Activated naive CD4-positive, alpha-beta T cell treated with anti-CD3 and anti-CD28 coated beads for 36 hours (primary cell): ENCODE data around the gene SLC48A1. TPM values are rescaled to one million over a fixed set of nuclear protein-coding genes. Genes with fewer than 3 reads are reported as not detected.

Experiments used
- CTCF ChIA-PET: fragments of 350-600 bp; sonication (Branson Sonifier 250); formaldehyde crosslinking; loops from one replicate; lab custom pipeline; 2021; ENCODE audit warnings: antibody characterized with exemption; lab: Charles Lee
- DNase-seq: peaks from one replicate; pipeline ENCODE4 v3.0.0-alpha.2; 2020
- H3K27ac Mint-ChIP-seq: one replicate; pipeline ENCODE4 v1.8.0; 2021; ENCODE audit warnings: mild to moderate bottlenecking, mixed read lengths
- H3K27me3 Mint-ChIP-seq: one replicate; pipeline ENCODE4 v1.8.0; 2021; ENCODE audit warnings: low read depth, mixed read lengths
- H3K36me3 Mint-ChIP-seq: one replicate; pipeline ENCODE4 v1.8.0; 2021; ENCODE audit warnings: low read depth, mixed read lengths
- H3K4me1 Mint-ChIP-seq: one replicate; pipeline ENCODE4 v1.8.0; 2021; ENCODE audit warnings: low read depth, mixed read lengths
- H3K4me3 Mint-ChIP-seq: one replicate; pipeline ENCODE4 v1.8.0; 2021; ENCODE audit warnings: mild to moderate bottlenecking, moderate library complexity, mixed read lengths
- H3K9me3 Mint-ChIP-seq: one replicate; pipeline ENCODE4 v1.8.0; 2021; ENCODE audit warnings: mixed read lengths
- intact Hi-C: fragments of 100-400 bp; cut with micrococcal nuclease; formaldehyde crosslinking; loops from one replicate; pipeline ENCODE4 v1.15.1; 2023
- total RNA-seq, 2 experiments: library from RNA; stranded (reverse); gene quantifications; one replicate each; pipeline ENCODE4 v1.2.3, GENCODE V29; 2021

Gene SLC48A1
- total RNA-seq, 2 experiments from 2014 or later: 16.6 to 21.0 TPM

DNA sequence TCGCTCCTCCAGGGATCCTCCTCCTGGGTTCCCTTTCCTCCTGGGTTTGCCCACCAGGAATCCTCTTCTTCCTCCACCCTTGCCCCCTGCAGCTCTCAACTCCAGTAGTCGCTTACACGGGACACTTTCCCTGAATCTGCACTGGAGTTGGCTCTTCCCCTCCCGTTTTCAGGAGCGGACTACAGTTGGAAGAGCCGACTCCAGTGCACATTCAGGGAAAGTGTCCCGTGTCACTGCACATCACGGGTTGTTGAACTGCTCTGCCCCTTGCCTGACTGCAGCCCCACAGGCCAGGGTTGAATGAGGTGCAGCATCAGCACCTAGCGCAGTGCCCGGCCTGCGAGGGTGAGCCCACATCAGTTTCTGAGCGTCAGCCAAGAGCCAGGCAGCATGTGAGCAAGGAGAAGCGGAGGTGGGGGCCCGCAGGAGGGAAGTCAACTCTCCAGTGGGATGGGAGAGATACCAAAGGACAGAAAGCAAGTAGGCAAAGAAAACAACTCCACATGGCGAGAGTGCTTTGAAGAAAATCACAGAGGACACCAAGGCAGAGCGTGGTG lies 27.5 kb upstream of the SLC48A1 start:
- intact Hi-C loops: loop anchor here (10.0 kb wide), 1 partner anchor 419 kb away; no protein-coding TSS in a partner anchor
- CTCF ChIA-PET: interaction anchor here (0.6 to 12.6 kb wide), 10 partner anchors 13 to 93 kb away, joined by 3 to 728 read pairs (median 44); partner anchors contain the start of genes RAPGEF3 and SLC48A1
- H3K9me3 Mint-ChIP-seq: no peaks in the 10 kb centered on the region
- H3K27me3 Mint-ChIP-seq: peaks cover 2% of the 10 kb centered on the region
- DNase-seq: no peak
- peaks cover 12% of the 10 kb centered on the region for H3K4me1 Mint-ChIP-seq
- no peak overlapping the region for H3K4me3 Mint-ChIP-seq
- no peak overlapping the region for H3K27ac Mint-ChIP-seq
- H3K36me3 Mint-ChIP-seq: no peaks in the 10 kb centered on the region

DNA sequence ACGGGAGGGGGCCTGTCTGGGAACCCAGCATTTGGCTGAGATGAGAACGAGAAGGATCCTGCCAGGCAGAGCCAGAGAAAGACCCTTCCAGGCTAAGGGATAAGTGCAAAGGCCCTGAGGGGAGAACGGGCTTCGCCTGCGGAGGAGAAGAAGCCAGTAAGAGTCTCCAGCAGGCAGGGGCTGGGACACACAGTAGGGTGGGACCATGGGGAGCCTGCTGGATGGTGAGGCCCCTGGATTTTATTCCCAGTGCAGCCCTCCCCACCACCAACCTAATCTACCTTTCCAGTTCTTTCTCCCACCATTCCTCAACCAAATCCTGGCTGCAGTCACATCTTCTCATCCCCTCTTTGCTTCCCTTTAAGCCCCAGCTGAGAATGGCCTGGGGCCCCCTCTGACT lies 27.0 kb upstream of the SLC48A1 start:
- intact Hi-C loops: loop anchor here (10.0 kb wide), 1 partner anchor 419 kb away; no protein-coding TSS in a partner anchor
- Mint-ChIP-seq H3K27ac (no peak overlapping the region), H3K9me3 (no peaks in the 10 kb centered on the region), H3K27me3 (peaks cover 2% of the 10 kb centered on the region), H3K4me3 (no peak overlapping the region), H3K4me1 (peaks cover 9% of the 10 kb centered on the region), H3K36me3 (no peaks in the 10 kb centered on the region)
- CTCF ChIA-PET: interaction anchor here (0.6 to 12.6 kb wide), 4 partner anchors 21 to 91 kb away, joined by 3 to 440 read pairs (median 12); no protein-coding TSS in a partner anchor
- DNase-seq: no peak

DNA sequence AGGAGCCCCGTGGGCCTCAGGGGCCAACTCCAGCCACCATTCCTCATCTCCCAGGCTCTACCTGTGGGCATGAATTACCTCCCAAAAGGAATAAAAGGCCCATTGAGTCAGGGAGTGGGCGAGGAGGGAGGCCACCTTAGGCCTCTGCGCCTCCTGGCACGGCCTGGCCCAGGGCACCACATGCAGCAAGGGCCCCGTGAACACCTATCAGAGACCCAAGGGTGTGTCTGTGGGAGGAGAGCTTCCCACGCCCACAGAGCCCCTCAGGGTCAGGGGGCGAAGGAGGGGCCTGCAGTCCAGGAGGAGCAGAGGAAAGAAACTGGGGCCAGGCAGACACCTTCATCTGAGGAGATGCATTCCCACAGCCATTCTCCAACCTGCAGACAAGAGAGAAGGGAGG lies 26.5 kb upstream of the SLC48A1 start:
- H3K36me3 Mint-ChIP-seq: no peaks in the 10 kb centered on the region
- H3K4me1 Mint-ChIP-seq: peaks cover 4% of the 10 kb centered on the region
- no peaks in the 10 kb centered on the region for H3K9me3 Mint-ChIP-seq
- H3K27ac Mint-ChIP-seq: no peak overlapping the region
- no peak overlapping the region for H3K4me3 Mint-ChIP-seq
- CTCF ChIA-PET: interaction anchor here (0.6 to 12.6 kb wide), 4 partner anchors 20 to 90 kb away, joined by 3 to 440 read pairs (median 12); no protein-coding TSS in a partner anchor
- intact Hi-C loops: loop anchor here (10.0 kb wide), 1 partner anchor 418 kb away; no protein-coding TSS in a partner anchor
- H3K27me3 Mint-ChIP-seq: peaks cover 2% of the 10 kb centered on the region
- no peak for DNase-seq

DNA sequence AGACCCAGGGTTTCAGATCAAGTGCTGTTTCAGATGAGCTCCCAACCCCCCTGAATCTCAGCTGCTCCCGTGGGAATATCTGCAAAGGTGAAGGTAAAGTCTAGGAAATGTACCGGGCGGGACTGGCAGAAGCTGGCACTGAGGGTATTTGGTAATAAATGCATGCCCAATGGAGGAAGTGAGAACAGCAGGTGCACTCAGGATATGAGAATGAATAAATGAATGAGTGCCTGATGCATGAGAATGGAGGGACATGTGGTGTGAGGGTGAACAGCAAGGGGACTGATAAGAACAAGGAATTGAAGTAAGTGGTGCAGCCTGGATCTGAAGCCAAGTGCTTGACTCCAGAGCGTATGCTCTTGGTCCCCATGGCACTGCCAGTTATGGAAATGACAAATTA lies 25.9 kb upstream of the SLC48A1 start:
- DNase-seq: no peak
- Mint-ChIP-seq H3K27me3 (peaks cover 2% of the 10 kb centered on the region), H3K9me3 (no peaks in the 10 kb centered on the region), H3K4me3 (no peak overlapping the region), H3K36me3 (no peaks in the 10 kb centered on the region), H3K4me1 (peaks cover 3% of the 10 kb centered on the region), H3K27ac (no peak overlapping the region)
- intact Hi-C loops: loop anchor here (10.0 kb wide), 1 partner anchor 418 kb away; no protein-coding TSS in a partner anchor
- CTCF ChIA-PET: interaction anchor here (0.9 to 12.6 kb wide), 5 partner anchors 11 to 90 kb away, joined by 5 to 440 read pairs (median 6); partner anchors contain the start of gene RAPGEF3

DNA sequence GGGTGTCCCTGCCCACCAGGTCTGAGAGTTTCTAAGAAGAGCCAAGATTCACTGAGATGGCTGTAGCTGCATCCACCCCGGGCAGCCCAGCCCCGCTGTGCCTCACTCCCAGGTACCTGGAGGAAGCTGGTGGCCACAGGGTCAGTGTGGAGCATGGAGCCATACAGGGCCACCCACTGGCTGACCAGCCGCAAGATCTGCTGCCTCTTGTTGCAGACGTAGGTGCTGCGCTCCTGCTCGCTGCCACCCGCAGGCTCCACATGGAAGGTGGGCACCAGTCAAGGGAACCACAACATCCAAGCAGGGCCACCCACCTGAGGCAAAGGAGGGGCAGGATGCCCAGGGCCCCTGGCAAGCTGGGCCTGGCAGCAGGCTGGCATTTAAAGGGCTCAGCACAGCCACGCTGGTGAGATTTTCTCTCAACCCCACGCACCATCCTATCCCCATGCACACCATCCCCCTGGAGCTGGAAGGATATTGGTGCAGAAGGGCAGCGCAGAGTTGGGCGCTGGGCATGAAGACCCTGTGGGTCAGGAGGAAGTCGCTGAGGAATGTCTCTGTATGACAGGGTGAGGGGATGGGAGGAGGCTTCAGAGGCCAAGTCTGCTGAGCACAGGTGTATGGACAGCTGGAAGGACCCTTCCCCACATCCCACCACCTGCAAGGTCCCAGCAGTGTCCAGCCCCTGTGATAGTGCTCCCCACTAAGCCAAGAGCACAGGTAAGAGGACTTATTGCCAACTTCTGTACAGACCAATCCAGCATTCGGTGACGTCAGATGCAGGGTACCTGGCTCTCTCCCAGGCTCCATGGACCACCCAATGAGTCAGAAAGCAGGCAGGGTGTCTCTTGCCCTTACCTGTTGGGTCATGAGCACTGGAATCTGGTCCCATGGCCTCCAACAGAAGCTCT lies 25.2 kb upstream of the SLC48A1 start:
- Mint-ChIP-seq H3K27me3 (peaks cover 2% of the 10 kb centered on the region), H3K9me3 (no peaks in the 10 kb centered on the region), H3K27ac (no peak overlapping the region), H3K36me3 (no peaks in the 10 kb centered on the region), H3K4me1 (no peaks in the 10 kb centered on the region), H3K4me3 (no peak overlapping the region)
- CTCF ChIA-PET: interaction anchor here (0.6 to 12.6 kb wide), 6 partner anchors 10 to 447 kb away, joined by 3 to 440 read pairs (median 6); partner anchors contain the start of gene RAPGEF3
- intact Hi-C loops: loop anchor here (10.0 kb wide), 1 partner anchor 417 kb away; no protein-coding TSS in a partner anchor
- no peak for DNase-seq

DNA sequence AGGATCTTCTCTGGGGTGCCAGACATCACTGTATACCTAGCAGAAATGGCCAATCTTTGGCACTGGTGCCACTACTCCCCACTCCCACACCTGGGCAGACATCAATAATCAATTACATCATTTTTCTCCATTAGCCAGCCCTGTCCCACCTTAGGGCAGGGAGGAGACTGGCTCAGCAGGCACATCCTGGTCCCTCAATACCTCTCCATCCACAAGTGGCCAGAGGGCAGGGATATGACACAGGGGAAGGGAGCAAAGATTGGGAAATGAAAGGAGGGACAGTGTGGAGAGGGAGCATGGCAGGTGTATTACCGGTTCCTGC lies 24.6 kb upstream of the SLC48A1 start:
- CTCF ChIA-PET: interaction anchor here (0.6 to 12.6 kb wide), 4 partner anchors 10 to 448 kb away, joined by 3 to 440 read pairs (median 12); partner anchors contain the start of gene RAPGEF3
- no peaks in the 10 kb centered on the region for H3K36me3 Mint-ChIP-seq
- intact Hi-C loops: loop anchor here (10.0 kb wide), 1 partner anchor 416 kb away; no protein-coding TSS in a partner anchor
- no peak for DNase-seq
- peaks cover 2% of the 10 kb centered on the region for H3K27me3 Mint-ChIP-seq
- H3K4me1 Mint-ChIP-seq: no peaks in the 10 kb centered on the region
- no peak overlapping the region for H3K27ac Mint-ChIP-seq
- no peaks in the 10 kb centered on the region for H3K9me3 Mint-ChIP-seq
- no peak overlapping the region for H3K4me3 Mint-ChIP-seq

DNA sequence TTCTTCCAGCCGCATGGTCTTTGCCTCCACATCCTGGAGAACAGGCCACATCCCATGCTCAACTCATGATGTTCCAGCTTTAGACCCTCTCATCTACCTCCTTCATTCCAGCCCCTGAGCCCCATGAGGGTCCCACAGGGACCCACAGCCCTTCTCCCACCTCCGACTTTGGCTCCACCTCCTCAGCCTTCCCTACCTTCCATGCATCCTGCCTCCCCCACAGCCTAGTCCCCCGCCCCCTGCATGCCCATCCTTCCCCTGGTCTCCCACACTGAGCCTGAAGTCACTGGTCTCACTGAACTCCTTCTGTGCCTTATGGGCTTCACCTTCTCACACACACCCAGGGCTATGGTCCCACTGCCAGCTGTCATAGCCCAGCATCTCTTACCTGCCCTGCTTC lies 24.1 kb upstream of the SLC48A1 start:
- no peak overlapping the region for H3K27ac Mint-ChIP-seq
- no peaks in the 10 kb centered on the region for H3K36me3 Mint-ChIP-seq
- H3K9me3 Mint-ChIP-seq: no peaks in the 10 kb centered on the region
- intact Hi-C loops: loop anchor here (10.0 kb wide), 1 partner anchor 416 kb away; no protein-coding TSS in a partner anchor
- H3K4me1 Mint-ChIP-seq: no peaks in the 10 kb centered on the region
- H3K27me3 Mint-ChIP-seq: peaks cover 2% of the 10 kb centered on the region
- CTCF ChIA-PET: interaction anchor here (0.6 to 3.5 kb wide), 3 partner anchors 9 to 448 kb away, joined by 3 to 18 read pairs (median 6); partner anchors contain the start of gene RAPGEF3
- no peak for DNase-seq
- H3K4me3 Mint-ChIP-seq: no peak overlapping the region

DNA sequence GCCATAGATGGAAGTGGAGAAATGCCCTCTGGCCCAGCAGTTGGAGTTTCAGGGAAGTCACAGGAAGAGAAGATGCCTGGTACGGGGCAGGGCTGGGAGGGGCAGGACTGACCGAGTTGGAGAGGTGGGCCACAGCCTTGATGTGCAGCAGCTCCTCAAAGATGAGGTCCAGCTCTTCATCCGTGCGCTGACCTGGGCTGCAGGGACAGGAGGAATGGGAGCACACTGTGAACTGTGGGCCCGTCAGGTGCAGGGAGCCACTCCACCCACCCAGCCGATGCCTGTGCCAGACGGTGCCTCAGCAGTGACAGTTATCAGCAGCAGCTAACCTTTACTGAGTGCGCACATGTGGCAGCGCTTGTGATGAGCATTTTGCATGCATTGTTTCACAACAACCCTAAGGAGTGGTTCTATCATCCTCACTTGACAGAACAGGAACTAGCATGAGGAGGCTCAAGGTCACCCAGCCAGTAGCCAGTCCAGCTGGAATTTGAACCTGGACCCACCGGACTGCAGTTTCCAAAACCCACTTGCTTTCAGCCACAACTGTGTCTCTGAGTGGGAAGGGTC lies 22.7 kb upstream of the SLC48A1 start:
- CTCF ChIA-PET: interaction anchor here (1.9 to 2.0 kb wide), 2 partner anchors 8 to 16 kb away, joined by 7 to 16 read pairs; no protein-coding TSS in a partner anchor
- intact Hi-C loops: loop anchor here (10.0 kb wide), 1 partner anchor 1434 kb away; the partner anchor contains the start of gene TUBA1A
- H3K27me3 Mint-ChIP-seq: peaks cover 2% of the 10 kb centered on the region
- no peaks in the 10 kb centered on the region for H3K9me3 Mint-ChIP-seq
- peaks cover 7% of the 10 kb centered on the region for H3K4me1 Mint-ChIP-seq
- H3K4me3 Mint-ChIP-seq: no peak overlapping the region
- H3K36me3 Mint-ChIP-seq: no peaks in the 10 kb centered on the region
- no peak for DNase-seq
- H3K27ac Mint-ChIP-seq: no peak overlapping the region

DNA sequence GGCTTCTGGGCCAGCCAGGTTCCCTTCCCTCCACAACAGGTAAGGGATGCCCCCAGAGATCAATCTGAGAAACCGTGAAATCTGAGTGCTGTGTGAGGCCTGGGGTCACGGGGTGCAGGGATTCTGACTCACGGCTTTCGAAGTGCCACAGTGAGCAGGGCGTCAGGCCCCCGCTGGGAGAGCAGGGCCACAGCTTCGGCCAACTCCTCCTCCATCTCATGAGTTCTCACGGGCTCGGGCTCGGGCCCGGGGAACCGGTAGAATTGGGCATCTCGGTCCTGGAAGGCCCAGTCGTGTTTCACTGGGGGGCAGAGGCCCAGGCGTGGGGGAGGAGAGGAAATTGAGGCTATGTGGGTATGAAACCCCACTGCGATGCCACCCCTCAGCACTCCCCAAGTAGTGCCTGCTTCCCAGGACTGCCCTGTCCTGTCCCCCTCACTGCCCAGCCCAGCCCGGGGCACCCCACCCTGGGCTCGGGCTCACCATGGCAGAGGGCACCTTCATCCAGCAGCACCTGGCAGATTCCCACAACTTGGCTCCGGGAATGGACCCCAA lies 22.0 kb upstream of the SLC48A1 start:
- Mint-ChIP-seq H3K27me3 (peaks cover 2% of the 10 kb centered on the region), H3K4me3 (no peak overlapping the region), H3K4me1 (peaks cover 14% of the 10 kb centered on the region), H3K9me3 (no peaks in the 10 kb centered on the region), H3K27ac (no peak overlapping the region), H3K36me3 (no peaks in the 10 kb centered on the region)
- no peak for DNase-seq
- CTCF ChIA-PET: interaction anchor here (1.9 to 2.0 kb wide), 2 partner anchors 9 to 15 kb away, joined by 7 to 16 read pairs; no protein-coding TSS in a partner anchor
- intact Hi-C loops: loop anchor here (10.0 kb wide), 1 partner anchor 1434 kb away; the partner anchor contains the start of gene TUBA1A

DNA sequence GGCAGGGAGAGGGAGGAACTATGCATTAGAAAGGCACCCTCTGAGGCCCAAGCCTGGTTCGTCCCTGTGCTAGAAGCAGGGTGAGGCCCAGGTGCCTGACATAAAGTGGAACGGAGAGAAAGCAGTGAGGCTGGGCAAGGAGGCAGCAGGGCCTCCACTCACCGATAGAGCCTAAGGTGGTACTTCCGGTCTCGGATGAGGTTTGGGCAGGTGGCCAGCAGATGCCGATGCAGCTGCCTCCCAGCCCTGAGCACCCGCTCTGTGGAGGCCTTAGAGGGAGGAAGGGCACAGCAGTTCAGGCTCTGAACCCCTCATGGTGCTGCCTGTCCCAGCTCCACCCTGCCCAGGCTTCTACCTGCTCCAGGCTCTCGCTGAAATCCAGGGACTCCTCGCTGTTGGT lies 21.5 kb upstream of the SLC48A1 start:
- Mint-ChIP-seq H3K4me1 (peaks cover 16% of the 10 kb centered on the region), H3K27me3 (peaks cover under 1% of the 10 kb centered on the region), H3K36me3 (no peaks in the 10 kb centered on the region), H3K27ac (no peak overlapping the region), H3K4me3 (no peak overlapping the region), H3K9me3 (no peaks in the 10 kb centered on the region)
- intact Hi-C loops: loop anchor here (10.0 kb wide), 1 partner anchor 1433 kb away; the partner anchor contains the start of gene TUBA1A
- CTCF ChIA-PET: interaction anchor here (1.9 to 2.0 kb wide), 2 partner anchors 9 to 15 kb away, joined by 7 to 16 read pairs; no protein-coding TSS in a partner anchor
- no peak for DNase-seq

DNA sequence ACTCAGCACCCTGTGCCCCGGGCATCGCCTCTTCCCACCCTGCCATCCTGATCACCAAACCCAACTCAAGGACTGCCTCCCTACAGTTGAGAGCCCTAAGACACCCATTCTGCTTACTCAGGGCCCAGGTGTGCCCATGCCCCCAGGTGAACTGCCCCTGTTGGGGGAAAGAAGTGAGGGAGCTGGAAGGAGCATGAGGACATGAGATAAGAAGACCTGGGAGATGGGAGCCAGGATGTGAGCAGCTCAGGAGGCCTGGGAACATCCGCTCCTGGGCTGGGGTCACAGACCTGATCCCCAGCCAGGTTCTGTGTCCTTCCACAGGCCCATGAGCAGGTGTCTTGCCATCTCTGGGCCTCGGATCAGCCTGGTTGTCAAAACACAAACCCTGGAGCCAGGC lies 20.9 kb upstream of the SLC48A1 start:
- no peaks in the 10 kb centered on the region for H3K27me3 Mint-ChIP-seq
- H3K9me3 Mint-ChIP-seq: no peaks in the 10 kb centered on the region
- CTCF ChIA-PET: interaction anchor here (1.9 to 2.0 kb wide), 2 partner anchors 10 to 14 kb away, joined by 7 to 16 read pairs; no protein-coding TSS in a partner anchor
- peaks cover 18% of the 10 kb centered on the region for H3K4me1 Mint-ChIP-seq
- H3K36me3 Mint-ChIP-seq: no peaks in the 10 kb centered on the region
- no peak overlapping the region for H3K4me3 Mint-ChIP-seq
- no peak for DNase-seq
- H3K27ac Mint-ChIP-seq: no peak overlapping the region
- intact Hi-C loops: loop anchor here (10.0 kb wide), 1 partner anchor 1433 kb away; the partner anchor contains the start of gene TUBA1A
